HG02588 (cell line): ENCODE results near the gene UPF1.
"Not testable (repeated sequence)": the region's sequence is repeated elsewhere in the genome, so short reads cannot be mapped to it uniquely, and the experiment has no call there.

Experiments used
- ATAC-seq: cut with Tn5 transposase; IDR thresholded peaks from one replicate; pipeline ENCODE4 v1.9.1; 2021; ENCODE audit warnings: mild to moderate bottlenecking, moderate library complexity; ENCODE audit not compliant: unreplicated experiment

The UPF1 gene

DNA sequence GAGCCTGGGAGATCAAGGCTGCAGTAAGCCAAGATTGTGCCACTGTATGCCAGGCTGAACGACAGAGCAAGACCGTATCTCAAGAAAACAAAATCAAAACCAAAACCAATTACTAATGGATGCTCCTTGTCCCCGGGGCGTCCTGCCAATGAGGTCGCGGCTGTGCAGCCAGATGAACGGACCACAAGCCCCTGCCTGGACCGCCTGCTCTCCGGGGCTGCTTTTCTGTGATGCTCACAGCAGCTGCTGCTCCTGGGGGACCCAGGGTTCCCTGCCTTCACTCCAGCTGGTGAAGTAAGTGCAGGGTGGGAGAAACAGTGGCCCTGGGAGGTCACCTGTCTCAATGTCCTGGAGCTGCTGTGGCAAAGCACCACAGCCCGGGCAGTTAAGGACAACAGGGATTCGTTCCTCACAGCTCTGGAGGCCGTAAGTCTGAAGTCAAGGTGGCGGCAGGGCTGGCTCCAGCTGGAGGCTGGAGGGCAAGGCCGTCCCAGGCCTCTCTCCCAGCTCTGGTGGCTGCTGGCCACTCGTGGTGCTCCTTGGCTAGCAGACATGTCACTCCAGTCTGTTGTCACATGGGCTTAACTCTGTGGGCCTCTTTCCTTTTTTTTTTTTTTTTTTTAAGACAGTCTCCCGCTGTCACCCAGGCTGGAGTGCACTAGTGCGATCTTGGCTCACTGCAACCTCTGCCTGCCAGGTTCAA is 77.3 kb downstream of the UPF1 start:
- ATAC-seq, result no peak

DNA sequence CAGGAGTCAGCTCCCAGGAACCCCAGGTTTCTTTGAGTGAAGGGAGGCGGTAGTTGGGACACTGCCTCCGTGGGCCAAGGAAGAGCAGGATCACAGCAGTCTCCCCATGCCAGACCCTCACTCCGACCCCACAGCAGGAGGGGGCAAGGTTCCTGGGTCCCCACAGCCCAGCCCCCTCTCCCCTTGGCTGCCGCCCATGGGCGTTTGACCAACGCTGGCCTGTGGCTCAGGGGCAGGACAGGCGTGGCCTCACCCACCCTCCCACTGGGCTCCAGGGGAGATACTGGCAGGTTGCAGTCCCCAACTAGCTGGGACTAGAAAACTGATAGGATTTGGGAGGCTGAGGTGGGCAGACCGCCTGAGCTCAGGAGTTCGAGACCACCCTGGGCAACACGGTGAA is 78.3 kb downstream of the UPF1 start:
- ATAC-seq, result no peak

DNA sequence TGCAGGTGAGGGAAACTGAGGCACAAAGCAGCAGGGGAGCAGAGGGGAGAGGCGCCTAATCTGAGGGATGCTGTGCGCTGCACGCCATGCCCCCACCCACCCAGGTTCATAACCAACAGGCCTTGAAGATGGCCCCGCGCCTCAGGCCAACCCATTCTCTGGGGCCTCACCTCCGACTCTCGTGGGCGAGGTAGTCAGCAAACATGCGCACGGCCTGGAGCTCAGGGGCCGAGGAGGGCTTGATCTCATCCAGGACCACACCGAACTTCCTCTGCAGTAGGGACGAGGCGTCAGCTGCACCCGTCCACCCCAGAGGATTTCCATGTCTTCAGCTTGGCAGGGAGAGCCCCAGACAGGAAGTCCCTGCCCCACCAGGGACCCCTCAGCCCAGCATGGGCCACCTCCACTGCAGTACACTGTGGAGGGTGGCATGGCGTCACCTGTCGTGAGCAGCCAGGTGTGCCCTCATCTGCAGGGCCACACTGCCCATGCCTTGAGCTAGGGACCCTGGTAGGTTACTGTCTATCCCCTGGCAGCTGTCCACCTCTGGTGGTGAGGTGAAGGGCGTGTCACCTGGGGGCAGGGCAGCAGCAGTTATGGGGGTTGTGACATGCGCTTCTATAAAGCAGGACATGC is 79.2 kb downstream of the UPF1 start:
- ATAC-seq, result no peak

DNA sequence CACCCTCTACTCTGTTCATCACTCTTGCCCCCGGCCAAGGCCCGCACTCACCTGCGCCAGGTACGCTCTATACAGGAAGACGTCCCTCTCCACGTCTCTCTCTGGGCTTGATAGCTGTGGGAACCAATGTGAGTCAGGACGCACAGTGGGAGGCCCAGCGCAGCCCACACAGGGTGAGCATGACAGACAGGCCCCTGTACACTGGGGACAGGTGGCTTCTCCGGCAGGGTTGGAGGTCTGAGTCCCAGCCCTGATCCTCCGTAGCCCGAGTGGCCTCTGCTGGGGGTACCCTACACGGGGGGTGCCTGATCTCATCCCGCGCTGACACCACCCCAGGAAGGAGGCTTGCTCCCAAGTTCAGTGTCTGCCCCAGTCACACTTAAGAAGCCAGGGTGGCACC is 81.2 kb downstream of the UPF1 start:
- ATAC-seq, result no peak

DNA sequence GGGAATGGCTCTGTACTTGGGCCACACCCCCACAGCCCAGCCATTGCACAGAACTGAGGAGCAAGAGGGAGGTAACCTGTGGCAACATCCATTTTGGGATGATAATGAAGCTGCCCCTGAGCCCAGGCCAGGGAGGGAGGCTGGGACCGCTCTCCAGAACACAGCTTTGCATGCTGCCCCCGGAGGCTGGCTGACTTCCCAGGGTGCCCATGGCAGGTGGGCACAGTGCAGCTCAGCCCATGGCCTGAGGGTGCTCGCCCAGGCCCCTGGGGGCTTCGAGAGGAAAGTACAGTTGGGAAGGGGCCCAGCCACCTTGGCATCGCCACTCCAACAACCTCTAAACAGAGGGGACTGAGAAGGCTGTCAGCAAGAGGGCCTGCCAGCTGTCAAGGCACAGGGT is 81.7 kb downstream of the UPF1 start:
- no peak for ATAC-seq

DNA sequence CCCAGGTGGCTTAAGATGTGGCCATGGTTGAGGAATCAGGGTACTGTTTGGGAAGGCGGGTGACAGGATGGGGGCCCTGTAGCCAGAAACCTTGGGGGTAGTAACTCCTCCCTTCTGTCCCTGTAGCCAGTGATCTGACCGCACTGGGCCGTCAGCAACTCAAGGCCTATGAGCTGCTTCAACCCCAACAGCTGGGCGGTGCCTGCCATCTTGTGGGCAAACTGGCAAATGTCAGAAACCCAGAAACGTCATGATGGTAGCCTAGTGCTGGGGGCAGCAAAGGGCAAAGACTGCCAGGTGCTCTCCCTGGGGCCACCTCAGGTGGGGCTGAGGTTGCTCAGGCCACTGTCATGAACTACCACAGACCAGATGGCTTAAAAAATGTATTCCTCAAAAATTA is 83.9 kb downstream of the UPF1 start:
- no peak for ATAC-seq

DNA sequence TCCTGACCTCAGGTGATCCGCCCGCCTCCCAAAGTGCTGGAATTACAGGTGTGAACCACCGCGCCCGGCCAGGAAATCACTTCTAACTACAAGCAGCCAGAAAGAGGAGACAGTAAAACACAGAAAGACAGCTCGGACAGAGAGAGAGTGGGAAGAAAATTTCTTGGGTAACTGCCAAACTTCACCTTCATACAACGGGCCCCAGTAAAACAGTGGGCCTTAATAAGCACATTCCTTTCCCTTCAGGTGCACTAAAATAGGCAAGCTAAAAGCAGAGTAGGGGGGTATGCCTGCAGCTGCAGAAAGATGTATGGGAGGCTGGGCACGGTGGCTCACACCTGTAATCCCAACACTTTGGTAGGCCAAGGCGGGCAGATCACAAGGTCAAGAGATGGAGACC is 85.8 kb downstream of the UPF1 start:
- not testable (repeated sequence) for ATAC-seq
